GM12878 (cell line): ENCODE results near the gene THAP5. TPM values are rescaled to one million over a fixed set of nuclear protein-coding genes. Genes with fewer than 3 reads are reported as not detected.

Experiments used
- ATAC-seq: fragments of 200-7000 bp; cut with Tn5 transposase; 3 replicates; pipeline ENCODE4 v1.9.1; 2020; ENCODE audit warnings: mild to moderate bottlenecking, moderate library complexity
- BruUV-seq: library from RNA; stranded (reverse); fragments of 400-500 nt; replicated peaks from 2 replicates; lab custom pipeline; 2021; lab: Mats Ljungman, UMichigan
- CTCF ChIA-PET: fragments of 300-600 bp; sonication (Branson Sonifier 250); formaldehyde crosslinking; extraction: SDS; loops from one replicate; lab custom pipeline; 2021; ENCODE audit warnings: inconsistent platforms; lab: Yijun Ruan, JAX
- POLR2A ChIA-PET: fragments of 350-600 bp; formaldehyde crosslinking; extraction: SDS; loops from one replicate; lab custom pipeline; 2021; ENCODE audit warnings: inconsistent platforms; lab: Charles Lee
- RAD21 ChIA-PET: fragments of 300-600 bp; sonication (Branson Sonifier 250); formaldehyde crosslinking; loops from one replicate; lab custom pipeline; 2023; ENCODE audit warnings: antibody characterized with exemption; ENCODE audit not compliant: unreplicated experiment; lab: Charles Lee
- SMC1A ChIA-PET: fragments of 300-600 bp; sonication (Branson Sonifier 250); formaldehyde crosslinking; loops from one replicate; lab custom pipeline; 2023; ENCODE audit not compliant: unreplicated experiment, uncharacterized antibody; lab: Charles Lee
- DNase-seq: peaks from one replicate; pipeline ENCODE4 v3.0.0-alpha.2; 2011; ENCODE audit warnings: low read depth, low spot score
- FAIRE-seq: peaks from 3 replicates; lab custom pipeline; 2011; peaks lifted over from hg19 to GRCh38; lab: Jason Lieb, UNC
- H2AFZ ChIP-seq: 2 replicates; pipeline ENCODE4 v1.6.0; 2011; ENCODE audit warnings: low read depth, low read length, control low read depth; ENCODE audit not compliant: control insufficient read depth
- H3K27ac ChIP-seq: 2 replicates; pipeline ENCODE4 v1.5.1; 2011; ENCODE audit warnings: control low read depth; ENCODE audit not compliant: control insufficient read depth, insufficient read depth
- H3K27me3 ChIP-seq, 2 experiments: replicated peaks in 1 of 2; 2 replicates each; pipeline versions ENCODE4 v1.6.0 to v1.6.1; 2011; ENCODE audit warnings: low read length in 1 of 2; ENCODE audit not compliant: control insufficient read depth in 2 of 2, insufficient read depth in 2 of 2
- H3K36me3 ChIP-seq, 2 experiments: 2 replicates each; pipeline ENCODE4 v1.5.1; 2011; ENCODE audit warnings: low read length in 1 of 2; ENCODE audit not compliant: control insufficient read depth in 2 of 2, insufficient read depth in 2 of 2
- H3K4me1 ChIP-seq: 2 replicates; pipeline ENCODE4 v1.6.1; 2011; ENCODE audit warnings: mild to moderate bottlenecking, low read length, moderate library complexity, mixed read lengths; ENCODE audit not compliant: control insufficient read depth, insufficient read depth
- H3K4me2 ChIP-seq: 2 replicates; pipeline ENCODE4 v1.6.0; 2011; ENCODE audit warnings: control low read depth; ENCODE audit not compliant: control insufficient read depth, insufficient read depth
- H3K4me3 ChIP-seq: fragments of 200-600 bp; sonication (generic); 2 replicates; pipeline ENCODE4 v1.5.1; 2016
- H3K79me2 ChIP-seq: 2 replicates; pipeline ENCODE4 v1.6.0; 2011; ENCODE audit warnings: low read length; ENCODE audit not compliant: control insufficient read depth, insufficient read depth
- H3K9ac ChIP-seq: 2 replicates; pipeline ENCODE4 v1.8.0; 2011; ENCODE audit warnings: low read length, control low read depth, mixed read lengths; ENCODE audit not compliant: control insufficient read depth, insufficient read depth
- H3K9me3 ChIP-seq: replicated peaks from 3 replicates; pipeline ENCODE4 v1.5.1; 2011; ENCODE audit warnings: mild to moderate bottlenecking, low read length; ENCODE audit not compliant: control insufficient read depth, insufficient read depth
- H4K20me1 ChIP-seq: 2 replicates; pipeline ENCODE4 v1.6.0; 2011; ENCODE audit not compliant: control insufficient read depth, insufficient read depth
- CHD2 ChIP-seq: IDR thresholded peaks from 2 replicates; pipeline ENCODE4 v1.6.1; 2011; ENCODE audit warnings: low read depth, low read length, improper control_type of control experiment, borderline replicate concordance
- JUND ChIP-seq: IDR thresholded peaks from 2 replicates; pipeline ENCODE4 v1.6.1; 2012; ENCODE audit warnings: low read depth, mild to moderate bottlenecking, low read length, improper control_type of control experiment, moderate library complexity
- MEF2B ChIP-seq: fragments of 450-650 bp; IDR thresholded peaks from 2 replicates; pipeline ENCODE4 v1.6.1; 2018; ENCODE audit warnings: mild to moderate bottlenecking, moderate library complexity; ENCODE audit not compliant: partially characterized antibody, poor library complexity, severe bottlenecking
- SPI1 ChIP-seq: IDR thresholded peaks from 2 replicates; pipeline ENCODE4 v1.6.1; 2011; ENCODE audit warnings: low read depth, mild to moderate bottlenecking, low read length, moderate library complexity, borderline replicate concordance; ENCODE audit not compliant: insufficient read depth
- ZZZ3 ChIP-seq: IDR thresholded peaks from 2 replicates; pipeline ENCODE4 v1.6.1; 2011; ENCODE audit warnings: low read depth; ENCODE audit not compliant: control insufficient read depth, insufficient read length
- WGBS: methylation state at CpG from one replicate; pipeline ENCODE4 v1.1.6; 2016; ENCODE audit warnings: low lambda C conversion rate; ENCODE audit not compliant: insufficient replicate concordance, insufficient coverage; ENCODE audit errors: missing lambda C conversion rate; 5-methylcytosine and 5-hydroxymethylcytosine counted together
- in situ Hi-C: fragments of 300-500 bp; cut with MboI; formaldehyde crosslinking; loops from 9 replicates; pipeline ENCODE4 v1.14.3; 2018; ENCODE audit warnings: mixed read lengths
- intact Hi-C: fragments of 100-400 bp; cut with micrococcal nuclease; formaldehyde crosslinking; loops from one replicate; pipeline ENCODE4 v1.14.2; 2022; ENCODE audit not compliant: unreplicated experiment
- polyA plus RNA-seq, 11 experiments: library from polyadenylated mRNA; depleted of rRNA in 4 of 11; unstranded in 6 of 11; stranded (reverse) in 5 of 11; fragments of >200 nt; fragmentation: Nextera tagmentation in 4 of 11; fragmentation: Illumina TruSeq in 1 of 11; extraction: Ambion mirVana in 4 of 11; extraction: Trizol in 1 of 11; gene quantifications; 1 replicate in 1 of 11; 2 replicates in 10 of 11; pipeline versions ENCODE4 v1.2.1 to v1.2.3, GENCODE V29; 2011 to 2016; ENCODE audit warnings: inconsistent platforms in 2 of 11, missing spikeins in 2 of 11, low read depth in 1 of 11
- total RNA-seq, 4 experiments: library from RNA; depleted of rRNA in 3 of 4; stranded (reverse); fragments of >200 nt in 3 of 4; fragmentation: Illumina TruSeq in 1 of 4; extraction: Trizol in 1 of 4; gene quantifications; 2 replicates each; pipeline versions ENCODE4 v1.2.1 to v1.2.3, GENCODE V29; 2013 to 2021
- TF ChIP-seq, protein P1 (sequence below): IDR thresholded peaks from 2 replicates; pipeline ENCODE4 v1.6.1; 2011; ENCODE audit warnings: low read depth, mild to moderate bottlenecking, low read length, moderate library complexity, borderline replicate concordance; ENCODE audit errors: extremely low read depth

Gene THAP5
- total and polyA plus RNA-seq, 10 of the 15 experiments (the other 5 are each of a cell fraction or from before 2014, with no cell fraction given) = 13.0 to 47.7 (median 24.2) TPM

DNA sequence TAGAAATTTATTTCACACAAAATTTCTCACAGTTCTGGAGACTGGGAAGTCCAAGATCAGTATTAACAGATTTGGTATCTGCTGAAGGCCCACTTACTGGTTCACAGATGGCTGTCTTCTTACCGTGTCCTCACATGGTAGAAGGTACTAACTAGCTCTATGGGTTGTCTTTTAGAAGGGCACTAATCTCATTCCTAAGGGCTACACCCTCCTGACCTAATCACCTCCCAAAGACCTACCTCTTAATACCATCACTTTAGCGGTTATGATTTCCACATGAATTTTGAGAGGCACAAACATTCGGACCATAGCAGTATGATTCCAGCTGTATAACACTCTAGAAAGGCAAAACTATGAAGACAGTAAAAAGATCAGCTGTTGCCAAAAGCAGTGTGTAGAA is 51.6 kb downstream of the THAP5 start:
- no peak for ATAC-seq
- BruUV-seq = no TSS peak
- H3K9me3 ChIP-seq = no peaks in the 10 kb centered on the region; the same call in 2 of the 3 replicates
- in situ Hi-C loops = no loop called here
- intact Hi-C loops = no loop called here
- peaks cover 3% of the 10 kb centered on the region; the same call in 1 of the 2 replicates for H3K79me2 ChIP-seq
- 98% methylated on average over 3 of the region's 3 CpGs for WGBS
- no peaks in the 10 kb centered on the region for H3K36me3 ChIP-seq
- no peak for FAIRE-seq
- CTCF ChIA-PET = interaction anchor here (0.9 to 2.0 kb wide), 3 partner anchors 9 to 21 kb away, joined by 3 to 16 read pairs (median 3); no protein-coding TSS in a partner anchor
- H3K27ac ChIP-seq = no peak overlapping the region
- POLR2A ChIA-PET = interaction anchor here (0.6 kb wide), 2 partner anchors 111 to 314 kb away, joined by 3 to 6 read pairs; no protein-coding TSS in a partner anchor
- TF ChIP-seq MEF2B (no peak), JUND (no peak), SPI1 (no peak), CHD2 (no peak), ZZZ3 (no peak)
- TF ChIP-seq, protein P1, sequence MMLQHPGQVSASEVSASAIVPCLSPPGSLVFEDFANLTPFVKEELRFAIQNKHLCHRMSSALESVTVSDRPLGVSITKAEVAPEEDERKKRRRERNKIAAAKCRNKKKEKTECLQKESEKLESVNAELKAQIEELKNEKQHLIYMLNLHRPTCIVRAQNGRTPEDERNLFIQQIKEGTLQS = no peak
- no peak for DNase-seq
- SMC1A ChIA-PET = interaction anchor here (1.0 to 1.4 kb wide), 4 partner anchors 8 to 313 kb away, joined by 3 to 4 read pairs (median 4); partner anchors contain the start of gene PNPLA8
- no peak overlapping the region for H3K9ac ChIP-seq
- no peak overlapping the region for H3K4me3 ChIP-seq
- RAD21 ChIA-PET = interaction anchor here (0.6 to 2.2 kb wide), 2 partner anchors 21 to 49 kb away, joined by 3 to 9 read pairs; no protein-coding TSS in a partner anchor
- no peaks in the 10 kb centered on the region for H3K4me1 ChIP-seq
- no peak overlapping the region for H3K4me2 ChIP-seq
- H3K27me3 ChIP-seq = no peaks in the 10 kb centered on the region
- H4K20me1 ChIP-seq = no peaks in the 10 kb centered on the region
- H2AFZ ChIP-seq = no peak overlapping the region
